Inflammatory macrophage treated with lipopolysaccharide for 4 hours (primary cell): ENCODE measurements around the gene XKR7.

Source experiments
- DNase-seq: peaks from one replicate; pipeline ENCODE4 v3.0.0-alpha.2; 2020

XKR7 gene

GRCh38 chr20:31981784-31982183 lies 13.8 kb downstream of the XKR7 start:
- DNase-seq, result no peak

GRCh38 chr20:31984981-31985471 lies 17.1 kb downstream of the XKR7 start:
- no peak for DNase-seq

GRCh38 chr20:31987744-31988143 lies 19.8 kb downstream of the XKR7 start:
- no peak for DNase-seq

- no peak for DNase-seq
These were observed 20.6 kb downstream of the XKR7 start for GRCh38 chr20:31988430-31989015.

GRCh38 chr20:31989030-31989645 lies 21.2 kb downstream of the XKR7 start:
- DNase-seq, result no peak

GRCh38 chr20:31990641-31991338 lies 22.8 kb downstream of the XKR7 start:
- no peak for DNase-seq

- DNase-seq, result no peak
These were observed 23.4 kb downstream of the XKR7 start for GRCh38 chr20:31991339-31991705.

- DNase-seq, result no peak
These were observed 24.1 kb downstream of the XKR7 start for GRCh38 chr20:31992086-31992485.

- DNase-seq, result no peak
These were observed 29.0 kb downstream of the XKR7 start for GRCh38 chr20:31996996-31997395.

- no peak for DNase-seq
These were observed 30.3 kb downstream of the XKR7 start for GRCh38 chr20:31998246-31998645.

- DNase-seq, result no peak
These were observed 35.4 kb downstream of the XKR7 start for GRCh38 chr20:32003325-32003724.

- DNase-seq, result peak; percentile 25
These were observed 37.0 kb downstream of the XKR7 start for GRCh38 chr20:32004963-32005362.

GRCh38 chr20:32006053-32006452 lies 38.1 kb downstream of the XKR7 start:
- no peak for DNase-seq

- no peak for DNase-seq
These were observed 39.2 kb downstream of the XKR7 start for GRCh38 chr20:32006841-32007786.

- DNase-seq, result no peak
These were observed 40.1 kb downstream of the XKR7 start for GRCh38 chr20:32007787-32008616.

GRCh38 chr20:32009564-32009963 lies 41.6 kb downstream of the XKR7 start:
- DNase-seq, result no peak

- DNase-seq, result no peak
These were observed 42.1 kb downstream of the XKR7 start, which contains the start of gene CCM2L for GRCh38 chr20:32010101-32010500. TSS of gene CCM2L (plus strand) at chr20:32010438. CDS start at chr20:32010455, 17 bp downstream.

GRCh38 chr20:32010666-32011065 lies 42.7 kb downstream of the XKR7 start:
- DNase-seq, result no peak

- no peak for DNase-seq
These were observed 44.3 kb downstream of the XKR7 start for GRCh38 chr20:32012159-32012688.

GRCh38 chr20:32013326-32013725 lies 45.4 kb downstream of the XKR7 start:
- DNase-seq, result no peak

- no peak for DNase-seq
These were observed 49.8 kb downstream of the XKR7 start for GRCh38 chr20:32017711-32018251.
